GM13977 (cell line): ENCODE data around the gene ECPAS.

Experiments used
- DNase-seq: peaks from one replicate; pipeline ENCODE4 v3.0.0; 2012; ENCODE audit warnings: low spot score
- CTCF ChIP-seq: IDR thresholded peaks from 2 replicates; pipeline ENCODE4 v1.5.1; 2012; ENCODE audit warnings: mild to moderate bottlenecking, control low read depth; ENCODE audit not compliant: insufficient read depth; ENCODE audit errors: extremely low read depth, missing control alignments
- in situ Hi-C: fragments of 300-500 bp; cut with MboI; formaldehyde crosslinking; loops from one replicate; pipeline ENCODE4 v1.12.0; 2022; ENCODE audit warnings: low sequenced_read_pairs, low pct_unique_long_range_greater_than_20kb, mixed read lengths, inconsistent platforms; ENCODE audit not compliant: unreplicated experiment

ECPAS gene

GRCh38 chr9:111389406-111389805 lies 94.8 kb downstream of the ECPAS start:
- TF ChIP-seq CTCF: no peak
- in situ Hi-C loops: no loop called here
- no peak for DNase-seq

GRCh38 chr9:111386386-111386785 lies 97.8 kb downstream of the ECPAS start:
- DNase-seq: no peak
- no peak for TF ChIP-seq CTCF
- in situ Hi-C loops: no loop called here

DNA sequence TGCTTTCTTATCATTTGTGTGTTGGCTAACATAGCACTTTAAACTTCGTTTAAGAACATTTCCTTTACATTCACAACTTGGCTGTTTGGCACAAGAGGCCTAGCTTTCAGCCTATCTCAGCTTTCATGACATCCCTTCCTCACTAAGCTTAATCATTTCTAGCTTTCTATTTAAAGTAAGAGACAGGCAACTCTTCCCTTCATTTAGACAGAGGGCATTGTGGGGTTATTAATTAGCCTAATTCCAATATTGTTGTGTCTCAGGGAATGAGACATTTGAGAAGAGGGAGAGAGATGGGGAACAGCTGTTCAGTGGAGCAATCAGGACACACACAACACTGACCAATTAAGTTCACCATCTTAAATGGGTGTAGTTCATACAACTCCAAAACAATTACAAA lies 103.2 kb downstream of the ECPAS start:
- in situ Hi-C loops: no loop called here
- TF ChIP-seq CTCF: no peak
- DNase-seq: no peak

- no peak for DNase-seq
- in situ Hi-C loops: no loop called here
Observed at GRCh38 chr9:111375817-111376564, 108.2 kb downstream of the ECPAS start.

DNA sequence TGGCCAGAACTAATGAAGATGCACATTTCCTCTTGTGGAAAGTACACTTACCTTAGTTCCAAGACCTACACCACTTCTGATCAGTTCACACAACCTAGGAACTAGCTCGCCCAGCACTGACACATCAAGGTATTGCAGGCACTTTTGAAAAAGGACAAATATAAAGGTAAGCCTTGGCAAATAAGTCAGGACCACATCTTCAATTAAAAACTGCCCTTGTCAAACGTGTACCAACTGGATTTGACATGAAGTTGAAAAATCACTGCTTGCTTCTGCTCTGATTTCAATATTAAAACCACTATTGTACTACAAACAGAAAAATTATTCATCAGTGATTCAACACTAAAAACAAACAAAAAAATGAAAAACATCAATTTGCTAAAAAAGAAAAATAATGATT lies 109.1 kb downstream of the ECPAS start:
- no peak for TF ChIP-seq CTCF
- DNase-seq: no peak
- in situ Hi-C loops: no loop called here

More at GRCh38 chr9:111375817-111376564, 108.2 kb downstream of the ECPAS start:
- no peak for TF ChIP-seq CTCF

GRCh38 chr9:111372297-111372696 lies 111.9 kb downstream of the ECPAS start:
- no peak for DNase-seq
- in situ Hi-C loops: no loop called here
- no peak for TF ChIP-seq CTCF
